ENCODE results near the gene LRRN2.
A peak's percentile ranks its signal among the peaks of the same experiment; 100 is the strongest.

GRCh38 chr1:204650911-204651570, 34.5 kb downstream of the LRRN2 start:
- TF ChIP-seq NFXL1 (CRISPR knock-in tag; IDR thresholded peaks at IDR 0.05), result no peak
- TF ChIP-seq NFE2 (IDR thresholded peaks at IDR 0.05; ENCODE audit: low read depth), result no peak
- no peak for TF ChIP-seq TRIM28 (IDR thresholded peaks at IDR 0.05)
- TF ChIP-seq CTCF (IDR thresholded peaks at IDR 0.05 in 2 of 3, conservative IDR thresholded peaks at IDR 0.05 in 1 of 3; ENCODE audit: insufficient read depth in 2 of 3, low read depth in 1 of 3, low read length in 3 of 3), result no peak
- TF ChIP-seq TCF7 (IDR thresholded peaks at IDR 0.05; ENCODE audit: borderline replicate concordance), result no peak
- no peak for TF ChIP-seq ZBTB7A (IDR thresholded peaks at IDR 0.05; ENCODE audit: borderline replicate concordance, control insufficient read depth, low read depth, low read length)
- TF ChIP-seq POLR2A (conservative IDR thresholded peaks at IDR 0.05), result no peak
- no peak for TF ChIP-seq U2AF2 (optimal IDR thresholded peaks at IDR 0.05; ENCODE audit: low read depth, low read length)
- peak; percentile 33; the same call in 1 of the 2 replicates for TF ChIP-seq REST (IDR thresholded peaks at IDR 0.05; ENCODE audit: borderline replicate concordance)
- TF ChIP-seq REST (CRISPR knock-in tag; IDR thresholded peaks at IDR 0.05; ENCODE audit: low read depth), result no peak
- TF ChIP-seq ZNF76 (CRISPR knock-in tag; IDR thresholded peaks at IDR 0.05; ENCODE audit: borderline replicate concordance), result no peak
- no peak for TF ChIP-seq DPF2 (IDR thresholded peaks at IDR 0.05)
- TF ChIP-seq TCF7L2 (IDR thresholded peaks at IDR 0.05; ENCODE audit: low read depth, low read length), result no peak
- TF ChIP-seq JUN (IDR thresholded peaks at IDR 0.05; ENCODE audit: borderline replicate concordance, low read depth, low read length), result no peak
- no peak for TF ChIP-seq JUN (CRISPR knock-in tag; IDR thresholded peaks at IDR 0.05; ENCODE audit: borderline replicate concordance)

Data from K562 (cell line).